HG03469 (cell line): ENCODE data around the gene ARCN1.

Source experiments
- ATAC-seq: cut with Tn5 transposase; IDR thresholded peaks from one replicate; pipeline ENCODE4 v1.9.1; 2021; ENCODE audit warnings: mild to moderate bottlenecking, moderate library complexity, moderate number of reproducible peaks; ENCODE audit not compliant: unreplicated experiment

The ARCN1 gene

DNA sequence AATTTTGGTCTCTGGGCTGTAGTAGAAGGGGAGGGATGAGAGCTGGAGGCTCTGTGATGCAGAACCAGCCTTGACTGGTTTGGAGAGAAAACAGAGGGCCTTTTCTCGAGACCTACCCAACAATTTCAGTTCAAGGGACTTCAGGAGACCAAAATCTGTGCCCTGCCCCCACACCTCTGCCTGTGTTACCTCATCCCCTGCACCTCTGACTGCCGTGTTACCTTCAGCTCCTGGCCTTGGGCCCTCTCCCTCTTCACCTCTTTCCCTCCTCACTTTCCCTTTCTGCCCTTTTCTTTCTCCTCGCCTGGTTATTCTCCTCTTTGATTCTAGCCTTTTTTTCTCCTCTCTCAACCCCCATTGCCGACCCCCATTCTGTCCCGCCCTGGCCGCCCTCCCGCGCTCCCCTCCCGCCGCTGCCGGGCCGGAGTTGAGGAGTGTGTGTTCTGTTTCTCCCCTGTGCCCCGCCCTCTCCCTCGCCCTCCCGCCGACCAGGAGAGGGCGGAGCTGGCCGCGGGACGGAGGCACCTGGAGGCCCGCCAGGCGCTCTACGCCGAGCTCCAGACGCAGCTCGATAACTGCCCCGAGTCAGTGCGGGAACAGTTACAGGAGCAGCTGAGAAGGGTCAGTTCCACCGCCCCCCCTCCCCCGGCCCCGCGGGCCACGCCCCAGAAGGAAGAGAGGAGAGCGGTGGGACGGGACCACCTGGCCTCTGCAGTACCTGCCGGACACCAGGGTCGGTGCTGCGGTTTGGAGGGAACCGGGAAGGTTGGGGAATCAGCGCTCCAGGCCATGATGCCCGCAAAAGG lies 62.4 kb downstream of the ARCN1 start:
- no peak for ATAC-seq

- no peak for ATAC-seq
Observed at GRCh38 chr11:118635237-118635591, 63.0 kb downstream of the ARCN1 start.

DNA sequence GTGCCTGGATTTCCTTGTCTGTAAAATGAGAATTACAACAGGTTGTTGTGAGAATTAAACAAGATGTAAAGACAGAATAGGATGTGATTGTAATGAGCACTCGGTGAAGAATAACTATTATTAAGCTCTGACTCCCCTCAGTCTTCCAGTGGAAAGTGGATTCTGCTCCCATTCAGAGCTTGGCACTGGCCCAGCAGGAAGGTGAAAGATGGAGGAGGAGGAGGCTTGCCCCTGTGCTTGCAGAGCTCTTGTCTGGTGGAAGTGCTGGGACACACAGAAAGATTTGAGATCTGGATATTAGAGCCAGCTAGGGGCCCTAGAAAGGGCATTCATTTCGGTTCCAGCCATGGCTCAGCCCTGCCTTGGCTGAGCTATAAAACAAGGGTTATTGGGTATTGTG lies 63.4 kb downstream of the ARCN1 start:
- no peak for ATAC-seq

GRCh38 chr11:118636569-118637290 lies 64.5 kb downstream of the ARCN1 start:
- ATAC-seq = no peak

DNA sequence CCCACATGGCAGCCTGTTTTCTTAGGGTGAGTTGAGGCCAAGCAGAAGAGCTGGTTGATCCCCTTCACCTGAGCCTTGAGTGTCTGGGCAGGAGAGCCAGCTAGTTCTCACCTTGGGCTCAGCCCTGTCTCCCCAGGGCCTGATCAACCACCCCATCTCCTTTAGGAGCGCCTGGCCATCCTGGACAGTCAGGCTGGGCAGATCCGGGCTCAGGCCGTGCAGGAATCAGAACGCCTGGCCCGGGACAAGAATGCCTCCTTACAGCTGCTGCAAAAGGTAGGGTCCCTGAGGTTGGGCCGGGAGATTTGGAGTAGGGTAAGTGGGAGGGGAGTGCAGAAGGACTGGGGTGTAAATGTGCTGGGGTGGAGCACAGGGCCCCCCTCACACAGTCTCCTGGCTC lies 66.5 kb downstream of the ARCN1 start:
- ATAC-seq = no peak

DNA sequence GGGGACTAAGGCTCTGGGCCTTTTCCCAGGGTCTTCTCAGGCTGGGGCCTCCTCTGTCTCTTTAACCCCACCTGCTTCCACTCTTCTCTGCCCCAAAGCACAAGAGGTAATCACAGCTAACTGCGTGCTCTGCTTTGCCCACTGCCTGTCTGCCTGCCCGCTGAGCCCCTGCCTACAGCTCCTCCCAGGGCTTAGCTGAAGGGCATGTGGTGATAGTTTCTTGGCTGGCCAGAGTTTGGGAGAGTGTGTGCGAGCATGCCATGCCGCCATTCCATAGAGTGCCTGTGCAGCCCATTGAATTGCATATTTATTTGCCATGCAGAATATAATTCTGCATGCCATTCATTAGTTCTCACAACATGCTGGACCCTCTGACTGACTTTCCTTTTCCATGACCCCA lies 67.7 kb downstream of the ARCN1 start:
- ATAC-seq = no peak

DNA sequence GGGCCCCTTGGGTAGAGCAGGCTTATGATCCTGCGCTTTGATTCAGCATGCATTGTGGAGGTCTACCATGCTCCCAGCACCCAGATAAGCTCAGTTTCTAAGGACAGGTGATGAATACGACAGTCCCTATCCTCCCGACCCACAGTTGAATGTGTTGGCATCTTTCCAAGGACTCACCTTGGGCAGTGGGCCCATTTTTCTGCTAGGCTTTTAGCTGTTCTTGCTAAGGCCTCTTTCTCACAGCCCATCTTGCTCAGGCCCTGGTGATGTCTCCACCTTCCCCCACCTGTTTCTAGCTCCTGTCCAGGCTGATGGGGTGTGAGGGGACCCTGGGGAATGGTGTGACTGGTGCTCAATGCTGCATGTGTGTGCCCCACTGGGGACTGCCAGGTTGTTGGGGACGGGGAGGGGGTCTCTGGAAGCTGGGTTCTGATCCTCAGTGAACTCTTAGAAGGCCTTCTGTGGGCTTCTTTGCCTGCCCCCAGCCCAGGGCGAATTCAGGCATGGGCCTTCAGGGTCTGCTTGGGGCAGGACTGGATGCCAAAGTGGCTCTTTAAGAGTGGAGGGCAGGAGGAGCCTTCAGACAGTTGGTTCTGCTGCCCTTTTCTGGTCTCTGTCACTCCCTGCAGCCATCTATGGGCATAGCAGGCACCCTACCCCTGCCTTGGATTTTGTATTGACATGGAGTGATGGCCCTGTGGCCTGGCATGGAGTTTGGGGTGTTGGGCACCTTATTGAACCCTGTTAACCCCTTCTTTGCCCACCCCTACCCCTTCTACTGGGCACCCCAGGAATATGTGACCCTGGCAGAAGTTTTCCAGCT lies 68.3 kb downstream of the ARCN1 start:
- no peak for ATAC-seq

DNA sequence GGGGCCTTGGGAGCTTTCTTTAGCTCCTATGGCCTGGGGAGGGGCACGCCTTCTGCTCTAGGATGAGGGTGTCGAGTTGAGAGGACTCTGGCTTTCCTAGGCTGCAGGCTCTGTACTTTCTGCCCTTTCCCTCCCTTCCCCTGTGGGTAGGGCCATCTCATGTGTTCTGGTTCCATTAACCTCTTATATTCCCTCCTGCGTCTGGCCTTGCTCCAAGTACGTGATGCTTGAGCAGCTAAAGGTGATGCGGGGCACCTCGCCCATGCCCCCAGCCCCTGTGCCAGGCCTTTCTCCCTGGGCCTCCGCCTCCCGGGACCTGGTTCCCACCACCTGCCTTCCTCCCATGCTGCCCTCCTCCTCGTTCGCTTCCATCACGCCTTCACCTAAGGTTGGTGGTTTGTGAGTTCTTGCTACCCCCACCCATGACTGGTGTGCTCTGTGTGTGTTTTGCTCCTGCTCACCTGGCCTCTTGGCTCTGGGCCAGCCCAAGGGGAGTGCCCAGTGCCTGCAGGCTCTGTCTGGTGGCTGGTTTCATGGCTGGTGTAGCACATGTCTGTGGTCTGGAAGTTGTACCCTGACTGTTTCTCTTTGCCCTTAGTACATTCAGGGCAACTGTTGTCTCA lies 69.3 kb downstream of the ARCN1 start:
- ATAC-seq = no peak

DNA sequence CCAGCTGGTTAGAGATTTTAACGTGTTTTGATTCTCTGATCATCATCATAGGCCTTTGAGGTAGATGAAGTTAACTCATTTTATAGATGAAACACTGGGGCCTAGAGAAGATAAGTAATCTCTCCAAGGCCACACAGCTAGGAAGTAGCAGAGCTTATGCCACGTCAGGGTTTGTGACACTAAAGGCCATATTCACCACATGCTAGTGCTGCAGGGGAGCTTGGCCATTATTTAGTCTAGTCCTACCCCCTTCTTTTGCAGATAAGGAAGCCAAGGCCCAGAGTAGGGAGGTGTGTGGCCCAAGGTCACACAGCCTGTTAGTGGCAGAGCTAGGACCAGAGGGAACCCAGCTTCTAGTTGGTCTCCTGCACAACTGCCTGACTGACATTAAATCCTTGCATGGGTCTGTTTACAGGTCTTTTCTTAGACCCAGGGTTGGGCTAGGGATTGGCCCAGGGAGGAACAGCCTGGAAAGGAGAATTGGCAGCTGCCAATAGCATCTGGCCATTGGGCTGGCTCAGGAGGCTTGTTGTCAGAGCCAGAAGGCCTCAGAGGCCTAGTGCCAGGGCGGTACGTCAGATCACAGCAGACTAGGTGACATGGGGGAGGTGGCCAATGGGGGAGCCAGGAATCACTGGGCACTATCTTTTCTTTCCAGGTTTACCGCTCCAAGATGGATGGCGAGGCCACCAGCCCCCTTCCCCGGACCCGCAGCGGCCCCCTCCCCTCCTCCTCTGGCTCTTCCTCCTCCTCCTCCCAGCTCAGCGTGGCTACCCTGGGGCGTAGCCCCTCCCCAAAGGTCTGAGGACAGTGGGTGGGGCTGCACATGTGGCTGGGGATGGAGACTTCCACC lies 71.2 kb downstream of the ARCN1 start:
- ATAC-seq = no peak

- no peak for ATAC-seq
Observed at GRCh38 chr11:118643995-118644345, 71.8 kb downstream of the ARCN1 start.

GRCh38 chr11:118644496-118644895 lies 72.3 kb downstream of the ARCN1 start:
- ATAC-seq = no peak

- no peak for ATAC-seq
Observed at GRCh38 chr11:118645066-118645715, 73.0 kb downstream of the ARCN1 start.

DNA sequence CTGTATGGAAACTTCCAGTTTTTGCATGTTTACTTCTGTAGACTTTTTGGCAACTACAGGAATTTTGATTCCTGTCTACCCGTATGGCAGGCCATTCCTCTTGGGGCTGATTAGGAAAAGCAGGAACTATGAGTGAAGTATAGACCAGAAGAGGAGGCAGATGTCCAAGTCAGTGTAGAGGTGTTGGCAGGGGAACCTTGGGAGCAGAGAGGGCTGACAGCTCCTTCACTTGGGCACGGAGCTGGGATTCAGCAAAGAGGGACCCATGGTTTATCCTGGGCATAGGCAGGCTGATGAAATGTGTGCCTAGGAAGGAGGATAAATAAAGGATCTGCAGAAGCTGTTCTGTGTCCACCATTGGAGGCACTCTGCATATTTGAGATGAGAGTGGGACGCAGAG lies 74.2 kb downstream of the ARCN1 start:
- ATAC-seq = no peak

DNA sequence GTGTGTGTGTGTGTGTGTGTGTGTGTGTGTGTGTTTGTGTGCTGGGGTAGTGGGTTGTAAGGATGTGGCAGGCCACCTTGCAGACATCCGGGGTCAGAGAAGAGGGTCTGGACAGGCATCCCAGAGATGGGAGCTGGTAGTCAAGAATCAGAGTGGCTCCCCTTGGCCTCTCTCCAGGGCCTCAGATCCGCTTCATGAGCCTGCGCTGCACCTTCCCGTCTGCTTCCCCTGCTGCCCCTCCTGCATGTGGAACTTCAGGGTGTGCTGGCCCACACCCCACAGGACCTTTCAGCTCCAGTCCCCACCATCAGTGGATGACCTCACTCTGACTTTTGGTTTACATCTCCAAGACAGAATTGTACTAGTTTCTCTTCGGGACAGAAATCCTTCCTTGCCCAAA lies 76.1 kb downstream of the ARCN1 start:
- ATAC-seq = no peak

DNA sequence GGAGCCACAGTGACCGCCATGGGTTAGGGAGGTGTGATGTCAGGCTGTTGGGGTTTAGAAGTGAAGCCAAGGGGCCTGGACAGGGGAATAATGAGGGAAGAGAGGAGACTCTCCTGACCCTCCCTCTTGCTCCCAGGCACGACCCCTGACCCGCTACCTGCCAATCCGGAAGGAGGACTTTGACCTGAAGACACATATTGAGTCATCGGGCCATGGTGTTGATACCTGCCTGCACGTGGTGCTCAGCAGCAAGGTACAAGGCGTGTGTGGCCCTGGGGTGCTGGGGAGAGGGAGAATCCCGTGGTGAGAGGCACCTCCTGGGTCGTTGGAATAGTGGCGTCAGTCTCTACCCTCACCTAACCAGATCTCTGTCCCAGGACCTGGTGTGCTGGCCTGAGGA lies 77.7 kb downstream of the ARCN1 start:
- no peak for ATAC-seq

DNA sequence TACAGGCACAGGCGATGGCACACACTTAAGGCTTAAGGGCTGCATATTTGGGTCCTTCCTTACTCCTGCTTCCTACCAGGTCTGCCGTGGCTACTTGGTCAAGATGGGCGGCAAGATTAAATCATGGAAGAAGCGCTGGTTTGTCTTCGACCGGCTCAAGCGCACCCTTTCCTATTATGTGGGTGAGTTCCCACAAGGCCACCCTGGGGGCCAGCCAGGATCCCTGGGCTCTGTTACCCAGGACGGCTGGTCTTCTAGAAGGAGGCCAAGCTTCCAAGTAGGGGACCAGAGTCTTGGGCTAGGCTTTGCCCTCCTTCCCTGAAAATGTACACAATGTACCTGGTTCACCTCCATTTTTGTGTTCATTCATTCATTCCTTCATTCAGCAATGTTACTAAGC lies 78.2 kb downstream of the ARCN1 start:
- ATAC-seq = no peak

- no peak for ATAC-seq
Observed at GRCh38 chr11:118651820-118652219, 79.6 kb downstream of the ARCN1 start.
